Kidney epithelial cell (primary cell): Measurements from ENCODE around the gene PLEKHG5. TPM values are rescaled to one million over a fixed set of nuclear protein-coding genes. Genes with fewer than 3 reads are reported as not detected.

ENCODE experiments used
- DNase-seq: peaks from one replicate; pipeline ENCODE4 v3.0.0-alpha.2; 2010; ENCODE audit warnings: low read depth
- H3K27me3 ChIP-seq: 2 replicates; pipeline ENCODE4 v1.6.0; 2011; ENCODE audit warnings: low read length; ENCODE audit not compliant: control insufficient read depth, insufficient read depth
- H3K36me3 ChIP-seq: 2 replicates; pipeline ENCODE4 v1.5.1; 2011; ENCODE audit warnings: low read length; ENCODE audit not compliant: control insufficient read depth, insufficient read depth
- H3K4me3 ChIP-seq: 2 replicates; pipeline ENCODE4 v1.5.1; 2011; ENCODE audit warnings: low read depth, mild to moderate bottlenecking, control low read depth, low read length
- total RNA-seq: library from RNA; depleted of rRNA; stranded (reverse); fragments of >200 nt; gene quantifications from 2 replicates; pipeline ENCODE4 v1.2.3, GENCODE V29; 2015
- TF ChIP-seq, protein P1 (sequence below): IDR thresholded peaks from 2 replicates; pipeline ENCODE4 v1.5.1; 2011; ENCODE audit warnings: mild to moderate bottlenecking, moderate library complexity, low read length, control low read depth, inconsistent platforms; ENCODE audit not compliant: insufficient read depth, poor library complexity, severe bottlenecking

Gene PLEKHG5
- total RNA-seq, 1 donor from 2014 or later, result 26.4 TPM

DNA sequence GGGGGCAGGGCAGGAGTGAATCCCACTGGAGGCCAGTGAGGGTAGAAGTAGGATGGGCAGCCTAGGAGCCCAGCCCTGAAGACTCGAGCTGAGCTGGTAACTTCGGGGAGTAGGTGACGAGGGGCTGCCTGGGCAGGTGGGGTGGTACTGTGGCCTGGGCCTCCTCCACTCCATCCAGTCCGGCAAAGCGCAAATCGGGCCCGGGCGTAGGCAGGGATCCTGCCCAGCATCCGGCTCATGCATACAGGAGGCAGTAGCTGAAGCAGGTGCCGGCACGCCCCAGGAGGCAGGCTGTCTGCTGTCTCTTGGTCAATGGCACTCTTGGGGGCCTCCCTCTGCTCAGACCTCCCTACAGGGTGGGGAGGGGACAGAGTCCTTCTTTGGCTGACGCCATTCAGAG, 24.2 kb downstream of the PLEKHG5 start:
- Histone ChIP-seq H3K4me3 (no peak overlapping the region), H3K36me3 (peaks cover 9% of the 10 kb centered on the region), H3K27me3 (no peaks in the 10 kb centered on the region)
- DNase-seq, result no peak
- TF ChIP-seq, protein P1, sequence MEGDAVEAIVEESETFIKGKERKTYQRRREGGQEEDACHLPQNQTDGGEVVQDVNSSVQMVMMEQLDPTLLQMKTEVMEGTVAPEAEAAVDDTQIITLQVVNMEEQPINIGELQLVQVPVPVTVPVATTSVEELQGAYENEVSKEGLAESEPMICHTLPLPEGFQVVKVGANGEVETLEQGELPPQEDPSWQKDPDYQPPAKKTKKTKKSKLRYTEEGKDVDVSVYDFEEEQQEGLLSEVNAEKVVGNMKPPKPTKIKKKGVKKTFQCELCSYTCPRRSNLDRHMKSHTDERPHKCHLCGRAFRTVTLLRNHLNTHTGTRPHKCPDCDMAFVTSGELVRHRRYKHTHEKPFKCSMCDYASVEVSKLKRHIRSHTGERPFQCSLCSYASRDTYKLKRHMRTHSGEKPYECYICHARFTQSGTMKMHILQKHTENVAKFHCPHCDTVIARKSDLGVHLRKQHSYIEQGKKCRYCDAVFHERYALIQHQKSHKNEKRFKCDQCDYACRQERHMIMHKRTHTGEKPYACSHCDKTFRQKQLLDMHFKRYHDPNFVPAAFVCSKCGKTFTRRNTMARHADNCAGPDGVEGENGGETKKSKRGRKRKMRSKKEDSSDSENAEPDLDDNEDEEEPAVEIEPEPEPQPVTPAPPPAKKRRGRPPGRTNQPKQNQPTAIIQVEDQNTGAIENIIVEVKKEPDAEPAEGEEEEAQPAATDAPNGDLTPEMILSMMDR, result no peak

DNA sequence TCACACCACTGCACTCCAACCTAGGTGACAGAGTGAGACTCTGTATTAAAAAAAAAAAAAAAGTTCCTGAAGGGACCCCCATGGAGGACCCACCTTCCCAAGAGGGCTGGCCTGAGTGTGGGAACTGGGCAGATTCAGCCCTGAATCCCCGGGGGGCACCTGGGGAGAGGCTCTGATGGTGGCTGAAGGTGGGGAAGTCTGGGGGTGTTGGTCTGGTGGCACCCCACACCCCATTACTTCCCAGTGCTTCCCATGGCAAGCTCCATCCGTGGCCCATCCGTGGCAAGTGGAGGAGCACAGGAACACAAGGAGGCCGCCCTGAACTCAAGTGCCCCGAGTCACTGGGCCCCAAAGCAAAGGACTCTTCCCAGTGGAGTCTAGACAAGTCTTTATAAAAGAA, 24.7 kb downstream of the PLEKHG5 start:
- no peak for DNase-seq
- TF ChIP-seq, protein P1, result no peak
- peaks cover 7% of the 10 kb centered on the region for H3K36me3 ChIP-seq
- no peaks in the 10 kb centered on the region for H3K27me3 ChIP-seq
- H3K4me3 ChIP-seq, result no peak overlapping the region

DNA sequence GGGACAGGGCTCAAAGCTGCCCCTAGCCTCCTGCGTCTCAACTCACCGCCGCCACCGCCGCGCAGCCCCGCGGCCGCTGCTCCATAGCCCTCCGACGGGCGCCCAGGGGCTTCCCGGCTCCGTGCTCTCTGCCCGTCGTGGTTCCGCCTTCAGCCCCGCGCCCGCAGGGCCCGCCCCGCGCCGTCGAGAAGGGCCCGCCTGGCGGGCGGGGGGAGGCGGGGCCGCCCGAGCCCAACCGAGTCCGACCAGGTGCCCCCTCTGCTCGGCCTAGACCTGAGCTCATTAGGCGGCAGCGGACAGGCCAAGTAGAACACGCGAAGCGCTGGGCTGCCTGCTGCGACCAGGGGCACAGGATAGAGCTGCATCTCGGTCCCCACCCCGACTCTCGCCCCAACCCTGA, 25.4 kb downstream of the PLEKHG5 start, which contains the start of gene TNFRSF25:
Gene TNFRSF25, minus strand, starts transcription at position 151 of the 400 bp plus-strand sequence. Its CDS starts 66 bp downstream, at position 85.
- H3K36me3 ChIP-seq, result peaks cover 7% of the 10 kb centered on the region
- TF ChIP-seq, protein P1, result no peak

DNA sequence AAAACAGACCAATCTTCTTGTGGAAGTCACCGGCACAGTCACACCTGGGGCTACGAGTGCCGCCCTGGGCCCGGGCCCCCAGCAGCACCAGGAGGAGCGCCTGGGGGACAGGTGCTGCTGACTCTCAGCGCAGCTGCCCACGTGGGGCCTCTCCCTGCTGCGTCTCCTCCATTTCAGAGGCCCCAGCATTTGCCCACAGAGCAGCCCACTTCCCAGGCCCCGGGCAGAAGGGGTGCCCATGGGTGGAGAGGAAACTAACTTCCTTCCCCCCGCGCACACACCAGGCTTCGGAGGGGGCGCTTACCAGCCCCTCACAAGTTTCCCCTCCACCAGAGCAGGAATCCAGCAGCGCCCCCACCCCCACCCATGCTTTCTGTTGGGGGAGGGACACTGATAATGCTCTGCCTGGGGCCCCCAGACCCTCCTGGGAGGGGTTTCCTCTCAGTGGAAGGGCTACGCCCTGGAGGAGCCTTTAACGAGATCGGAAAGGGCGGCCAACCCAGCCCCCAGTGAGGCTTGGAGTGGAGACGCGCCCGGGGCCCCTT, 25.9 kb downstream of the PLEKHG5 start:
- TF ChIP-seq, protein P1, result no peak
- H3K27me3 ChIP-seq, result peaks cover 6% of the 10 kb centered on the region
- no peak overlapping the region for H3K4me3 ChIP-seq
- no peak for DNase-seq
- peaks cover 7% of the 10 kb centered on the region for H3K36me3 ChIP-seq

More for the DNA sequence above, 25.4 kb downstream of the PLEKHG5 start, which contains the start of gene TNFRSF25:
- DNase-seq, result no peak
- Histone ChIP-seq H3K27me3 (peaks cover 3% of the 10 kb centered on the region), H3K4me3 (no peak within 1 kb of the TSS)

DNA sequence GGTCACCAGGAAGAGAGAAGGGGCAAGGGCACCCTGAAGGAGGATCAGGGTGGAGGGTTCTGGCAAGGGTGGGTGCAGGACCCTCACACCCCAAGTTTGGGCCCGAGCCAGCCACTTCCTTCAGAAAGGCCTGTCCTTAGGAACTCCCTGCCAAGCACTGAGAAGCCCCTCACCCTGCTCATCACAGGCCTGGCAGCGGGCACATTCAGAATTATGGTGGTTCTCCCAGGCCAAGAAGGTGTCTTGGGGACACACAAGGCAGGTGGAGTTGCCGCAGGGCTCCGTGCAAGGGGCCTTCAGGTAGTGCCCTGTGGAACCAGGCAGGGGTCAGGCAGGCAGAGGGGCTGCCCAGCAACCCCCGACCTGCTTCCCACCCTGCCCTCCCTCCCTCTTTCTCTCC, 26.6 kb downstream of the PLEKHG5 start:
- peaks cover 5% of the 10 kb centered on the region for H3K36me3 ChIP-seq
- H3K4me3 ChIP-seq, result no peak overlapping the region
- no peak for DNase-seq
- H3K27me3 ChIP-seq, result peaks cover 8% of the 10 kb centered on the region
- TF ChIP-seq, protein P1, result no peak

DNA sequence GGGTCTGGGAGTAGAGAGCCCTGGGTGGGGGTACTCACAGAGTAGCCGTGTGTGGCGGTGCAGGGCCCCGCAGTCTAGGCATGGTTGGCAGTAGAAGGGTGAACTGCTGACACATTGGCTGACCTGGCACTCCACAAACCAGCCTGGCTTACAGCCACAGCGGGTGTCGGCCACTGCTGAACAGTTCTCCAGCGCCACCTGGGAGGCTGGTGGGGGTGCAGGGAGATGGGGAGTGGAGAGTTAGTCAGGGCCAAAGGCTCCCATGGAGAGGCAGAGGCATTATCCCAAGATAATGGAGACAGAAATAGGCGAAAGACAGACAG, 27.0 kb downstream of the PLEKHG5 start:
- Histone ChIP-seq H3K4me3 (no peak overlapping the region), H3K36me3 (peaks cover 4% of the 10 kb centered on the region), H3K27me3 (peaks cover 8% of the 10 kb centered on the region)
- TF ChIP-seq, protein P1, result no peak
- DNase-seq, result no peak
